Caco-2 (cell line): ENCODE data around the gene STARD10. TPM values are rescaled to one million over a fixed set of nuclear protein-coding genes. Genes with fewer than 3 reads are reported as not detected.
A peak's percentile ranks its signal among the peaks of the same experiment; 100 is the strongest.

Source experiments
- BruUV-seq: library from RNA; stranded (reverse); fragments of 400-500 nt; replicated peaks from 2 replicates; lab custom pipeline; 2021; lab: Mats Ljungman, UMichigan
- CTCF ChIA-PET: fragments of 300-600 bp; sonication (Branson Sonifier 250); formaldehyde crosslinking; loops from one replicate; lab custom pipeline; 2022; ENCODE audit warnings: antibody characterized with exemption; lab: Charles Lee
- POLR2A ChIA-PET: fragments of 300-600 bp; sonication (Branson Sonifier 250); formaldehyde crosslinking; loops from one replicate; lab custom pipeline; 2022; ENCODE audit warnings: antibody characterized with exemption; lab: Charles Lee
- DNase-seq, 2 experiments: peaks; one replicate each; pipeline versions ENCODE4 v3.0.0 to v3.0.0-alpha.2; 2020 to 2022
- H3K27me3 ChIP-seq: replicated peaks from 2 replicates; pipeline ENCODE4 v1.6.0; 2011; ENCODE audit warnings: low read length; ENCODE audit not compliant: control insufficient read depth, insufficient read depth
- H3K36me3 ChIP-seq: 2 replicates; pipeline ENCODE4 v1.5.1; 2011; ENCODE audit warnings: low read length; ENCODE audit not compliant: control insufficient read depth, insufficient read depth
- H3K4me1 ChIP-seq: fragments of 250-450 bp; sonication (Bioruptor Pico); 2 replicates; pipeline ENCODE4 v1.5.1; 2020; ENCODE audit warnings: mild to moderate bottlenecking
- H3K4me3 ChIP-seq: 2 replicates; pipeline ENCODE4 v1.5.1; 2011; ENCODE audit warnings: low read depth, mild to moderate bottlenecking, control low read depth, low read length
- H3K9me3 ChIP-seq: fragments of 250-450 bp; sonication (Bioruptor Pico); 2 replicates; pipeline ENCODE4 v1.5.1; 2020; ENCODE audit warnings: mild to moderate bottlenecking, moderate library complexity
- H3K27ac Mint-ChIP-seq: one replicate; pipeline ENCODE4 v1.8.0; 2022; ENCODE audit warnings: mixed read lengths; ENCODE audit not compliant: unreplicated experiment
- H3K27me3 Mint-ChIP-seq: one replicate; pipeline ENCODE4 v1.8.0; 2022; ENCODE audit warnings: mixed read lengths; ENCODE audit not compliant: insufficient read depth, unreplicated experiment
- H3K36me3 Mint-ChIP-seq: one replicate; pipeline ENCODE4 v1.8.0; 2022; ENCODE audit warnings: mild to moderate bottlenecking, mixed read lengths; ENCODE audit not compliant: insufficient read depth, unreplicated experiment
- H3K4me1 Mint-ChIP-seq: one replicate; pipeline ENCODE4 v1.8.0; 2022; ENCODE audit warnings: low read depth, mixed read lengths; ENCODE audit not compliant: unreplicated experiment
- H3K4me3 Mint-ChIP-seq: one replicate; pipeline ENCODE4 v1.8.0; 2022; ENCODE audit warnings: mild to moderate bottlenecking, moderate library complexity, mixed read lengths; ENCODE audit not compliant: unreplicated experiment
- H3K9me3 Mint-ChIP-seq: one replicate; pipeline ENCODE4 v1.8.0; 2022; ENCODE audit warnings: mixed read lengths; ENCODE audit not compliant: unreplicated experiment
- CTCF ChIP-seq, 2 experiments: fragments of 200-600 bp in 1 of 2; IDR thresholded peaks; 1 replicate in 1 of 2; 2 replicates in 1 of 2; pipeline versions ENCODE4 v1.5.1 to v1.8.0; 2011 to 2022; ENCODE audit warnings: antibody characterized with exemption in 1 of 2, control low read depth in 1 of 2, inconsistent platforms in 1 of 2, low read depth in 1 of 2, low read length in 1 of 2, mild to moderate bottlenecking in 1 of 2, moderate library complexity in 1 of 2; ENCODE audit not compliant: insufficient read depth in 1 of 2, severe bottlenecking in 1 of 2, unreplicated experiment in 1 of 2
- intact Hi-C: fragments of 100-400 bp; cut with micrococcal nuclease; formaldehyde crosslinking; loops from one replicate; pipeline ENCODE4 v1.10.0; 2022; ENCODE audit not compliant: unreplicated experiment
- total RNA-seq: library from RNA; stranded (reverse); gene quantifications from 2 replicates; pipeline ENCODE4 v1.2.3, GENCODE V29; 2022

Gene STARD10
- total RNA-seq, 1 experiment from 2014 or later, result 492 TPM

- Mint-ChIP-seq H3K4me1 (peaks cover 7% of the 10 kb centered on the region), H3K9me3 (no peaks in the 10 kb centered on the region), H3K27ac (peak overlapping the region; percentile 1), H3K4me3 (no peak overlapping the region), H3K36me3 (peaks cover 31% of the 10 kb centered on the region), H3K27me3 (no peaks in the 10 kb centered on the region)
- no peak for TF ChIP-seq CTCF (IDR thresholded peaks at IDR 0.05; ENCODE audit: insufficient read depth in 1 of 2, low read depth in 1 of 2, low read length in 1 of 2, severe bottlenecking in 1 of 2, unreplicated experiment in 1 of 2)
- ChIA-PET CTCF (interaction anchor here (0.6 kb wide), 2 partner anchors 123 to 593 kb away, joined by 3 to 4 read pairs; no protein-coding TSS in a partner anchor), POLR2A (no interaction called here)
- no peaks in the 10 kb centered on the region for H3K9me3 ChIP-seq
- intact Hi-C loops, result no loop called here
- no peaks in the 10 kb centered on the region for H3K27me3 ChIP-seq
- no peak overlapping the region for H3K4me3 ChIP-seq
- no TSS peak for BruUV-seq
- DNase-seq, result no peak
- no peaks in the 10 kb centered on the region for H3K4me1 ChIP-seq
- peaks cover 10% of the 10 kb centered on the region; the same call in 1 of the 2 replicates for H3K36me3 ChIP-seq
Measured at GRCh38 chr11:72712168-72712751, 81.6 kb downstream of the STARD10 start.

- H3K9me3 ChIP-seq, result no peaks in the 10 kb centered on the region
- Mint-ChIP-seq H3K27ac (no peak overlapping the region), H3K36me3 (peaks cover 36% of the 10 kb centered on the region), H3K9me3 (no peaks in the 10 kb centered on the region), H3K4me3 (no peak overlapping the region), H3K27me3 (no peaks in the 10 kb centered on the region), H3K4me1 (peaks cover 7% of the 10 kb centered on the region)
- ChIA-PET CTCF (interaction anchor here (0.6 kb wide), 1 partner anchor 14 kb away, joined by 3 read pairs; no protein-coding TSS in a partner anchor), POLR2A (no interaction called here)
- intact Hi-C loops, result no loop called here
- H3K4me3 ChIP-seq, result no peak overlapping the region
- peaks cover 10% of the 10 kb centered on the region; the same call in 1 of the 2 replicates for H3K36me3 ChIP-seq
- TF ChIP-seq CTCF (IDR thresholded peaks at IDR 0.05; ENCODE audit: insufficient read depth in 1 of 2, low read depth in 1 of 2, low read length in 1 of 2, severe bottlenecking in 1 of 2, unreplicated experiment in 1 of 2), result no peak
- no TSS peak for BruUV-seq
- H3K4me1 ChIP-seq, result no peaks in the 10 kb centered on the region
- no peak for DNase-seq
- H3K27me3 ChIP-seq, result no peaks in the 10 kb centered on the region
Measured at GRCh38 chr11:72711141-72711540, 82.7 kb downstream of the STARD10 start.

- no peaks in the 10 kb centered on the region for H3K27me3 ChIP-seq
- DNase-seq, result no peak
- peaks cover 10% of the 10 kb centered on the region; the same call in 1 of the 2 replicates for H3K36me3 ChIP-seq
- no peaks in the 10 kb centered on the region for H3K4me1 ChIP-seq
- CTCF ChIA-PET, result interaction anchor here (0.6 kb wide), 1 partner anchor 15 kb away, joined by 3 read pairs; no protein-coding TSS in a partner anchor
- no peak for TF ChIP-seq CTCF (IDR thresholded peaks at IDR 0.05; ENCODE audit: insufficient read depth in 1 of 2, low read depth in 1 of 2, low read length in 1 of 2, severe bottlenecking in 1 of 2, unreplicated experiment in 1 of 2)
- no peak overlapping the region for H3K4me3 Mint-ChIP-seq
- intact Hi-C loops, result no loop called here
- POLR2A ChIA-PET, result no interaction called here
- H3K9me3 ChIP-seq, result no peaks in the 10 kb centered on the region
- peaks cover 7% of the 10 kb centered on the region for H3K4me1 Mint-ChIP-seq
- H3K4me3 ChIP-seq, result no peak overlapping the region
- BruUV-seq, result no TSS peak
- peaks cover 42% of the 10 kb centered on the region for H3K36me3 Mint-ChIP-seq
- H3K27ac Mint-ChIP-seq, result no peak overlapping the region
- no peaks in the 10 kb centered on the region for H3K27me3 Mint-ChIP-seq
- H3K9me3 Mint-ChIP-seq, result no peaks in the 10 kb centered on the region
Measured at GRCh38 chr11:72710278-72710677, 83.6 kb downstream of the STARD10 start.
